ENCODE results near the gene FIBP. TPM values are rescaled to one million over a fixed set of nuclear protein-coding genes. Genes with fewer than 3 reads are reported as not detected.

Gene FIBP
- 37.2 TPM for total RNA-seq

DNA sequence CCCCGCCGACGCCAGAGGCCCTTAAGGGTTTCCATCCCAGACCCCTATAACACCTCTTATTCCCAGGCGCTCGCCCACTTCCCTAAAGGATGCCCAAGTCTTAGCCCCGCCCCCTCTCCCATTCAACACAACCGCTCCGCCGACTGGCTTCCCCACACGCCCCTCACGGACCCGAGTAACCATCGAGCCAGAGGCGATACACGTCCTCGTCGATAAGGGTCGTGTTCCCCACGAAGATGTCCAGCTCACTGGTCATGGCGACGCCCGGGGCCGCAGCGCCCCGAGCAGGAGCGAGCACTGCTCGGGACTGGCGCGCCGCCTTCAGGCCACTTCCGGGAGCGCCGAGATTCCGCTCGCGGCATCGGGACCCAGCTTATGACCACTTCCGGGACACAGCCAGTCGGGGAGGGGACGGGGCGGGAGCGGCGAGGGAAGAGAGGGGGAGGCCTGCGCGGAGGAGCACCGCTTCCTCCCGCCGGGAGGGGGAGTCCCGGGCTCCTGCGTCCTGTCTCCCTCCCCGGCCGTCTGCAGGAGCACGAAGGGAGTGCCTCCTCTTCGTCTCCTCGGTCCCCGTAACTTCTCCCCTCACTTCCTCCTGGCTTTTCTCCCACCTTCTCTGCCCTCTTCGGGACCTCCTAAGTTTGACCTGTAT, at the start of gene FIBP:
Gene FIBP (minus strand): TSS at position 309 of the 652 bp plus-strand sequence. CDS start 53 bp downstream, at position 256.
- ATAC-seq (peak; percentile 91), DNase-seq (ENCODE audit: low spot score) (peak; percentile 98)
- intact Hi-C loops (cut with DNase I): loop anchor here (10.0 kb wide), 1 partner anchor 97 kb away; no protein-coding TSS in a partner anchor

DNA sequence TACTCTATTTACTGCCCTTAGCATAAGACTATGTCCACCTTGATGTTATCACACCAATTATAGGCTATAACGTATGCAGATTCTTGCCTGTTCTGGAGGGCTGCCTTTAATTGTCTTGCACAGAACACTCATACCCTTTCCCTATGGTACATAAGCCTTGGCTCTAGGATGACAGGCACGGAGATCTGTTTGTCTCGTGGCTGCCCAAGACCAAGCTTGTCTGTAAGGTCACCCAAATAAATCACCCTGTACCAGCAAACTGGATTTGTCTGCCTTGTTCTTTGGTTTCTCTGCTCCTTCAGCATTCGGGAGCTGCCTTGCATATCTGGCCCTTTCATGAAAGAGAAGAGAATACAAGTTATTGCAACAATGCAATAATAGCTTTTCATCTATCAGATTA, 49.5 kb upstream of the FIBP start:
- DNase-seq (ENCODE audit: low spot score) (no peak), ATAC-seq (no peak)
- intact Hi-C loops (cut with DNase I): no loop called here

DNA sequence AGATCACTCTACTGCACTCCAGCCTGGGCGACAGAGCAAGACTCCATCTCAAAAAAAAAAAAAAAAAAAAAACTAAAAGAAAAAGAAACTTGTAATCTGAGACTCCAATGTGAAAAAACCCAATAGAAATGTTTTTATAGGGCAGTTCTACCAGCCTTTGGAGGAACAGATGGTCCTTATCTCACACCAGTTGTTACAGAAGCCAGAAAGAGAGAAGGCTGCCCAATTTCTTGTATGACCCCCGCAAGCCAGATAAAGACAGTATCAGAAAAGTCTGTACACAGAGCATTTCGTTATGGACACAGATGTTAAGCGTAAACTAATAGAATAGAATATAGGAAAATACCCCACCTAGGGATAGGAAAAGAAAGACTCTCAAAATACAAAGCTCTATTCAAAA, 45.7 kb upstream of the FIBP start:
- DNase-seq (ENCODE audit: low spot score) (no peak), ATAC-seq (no peak)
- intact Hi-C loops (cut with DNase I): no loop called here

DNA sequence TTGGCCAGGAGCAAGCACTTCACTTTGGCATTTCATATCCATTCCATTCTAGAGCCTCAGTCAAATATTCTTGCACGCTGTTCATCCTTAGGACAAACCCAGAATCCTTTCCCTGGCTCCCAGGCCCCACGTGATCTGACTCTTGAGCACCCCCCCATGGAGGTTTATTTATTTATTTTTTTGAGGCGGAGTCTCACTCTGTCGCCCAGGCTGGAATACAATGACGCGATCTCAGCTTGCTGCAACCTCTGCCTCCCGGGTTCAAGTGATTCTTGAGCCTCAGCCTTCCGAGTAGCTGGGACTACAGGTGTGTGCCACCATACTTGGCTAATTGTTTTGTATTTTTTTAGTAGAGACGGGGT, 44.3 kb upstream of the FIBP start:
- DNase-seq (ENCODE audit: low spot score) (no peak), ATAC-seq (no peak)
- intact Hi-C loops (cut with DNase I): no loop called here

- DNase-seq (ENCODE audit: low spot score) (no peak), ATAC-seq (no peak)
- intact Hi-C loops (cut with DNase I): no loop called here
Measured at GRCh38 chr11:65931773-65932557, 43.7 kb upstream of the FIBP start.

DNA sequence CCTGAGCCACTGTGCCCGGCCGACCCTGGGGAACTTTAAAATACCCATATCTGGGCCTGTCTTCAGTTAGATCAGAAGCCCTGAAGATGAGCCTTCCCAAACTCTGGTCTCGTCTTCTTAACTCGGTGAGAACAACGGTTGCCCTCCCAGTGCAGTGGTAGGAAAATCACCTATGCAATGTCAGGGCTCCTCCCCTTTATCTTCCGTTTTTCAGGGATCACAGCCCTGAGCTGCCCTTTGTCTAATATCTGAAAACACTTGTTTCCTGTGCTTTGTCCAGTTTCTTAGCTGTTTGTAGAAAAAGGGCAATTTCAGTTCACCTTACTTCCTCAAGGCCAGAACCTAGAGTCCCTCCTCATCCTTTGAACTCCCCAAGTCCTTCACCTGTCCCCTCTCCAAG, 40.4 kb upstream of the FIBP start:
- intact Hi-C loops (cut with DNase I): no loop called here
- ATAC-seq: no peak
- DNase-seq (ENCODE audit: low spot score): no peak

DNA sequence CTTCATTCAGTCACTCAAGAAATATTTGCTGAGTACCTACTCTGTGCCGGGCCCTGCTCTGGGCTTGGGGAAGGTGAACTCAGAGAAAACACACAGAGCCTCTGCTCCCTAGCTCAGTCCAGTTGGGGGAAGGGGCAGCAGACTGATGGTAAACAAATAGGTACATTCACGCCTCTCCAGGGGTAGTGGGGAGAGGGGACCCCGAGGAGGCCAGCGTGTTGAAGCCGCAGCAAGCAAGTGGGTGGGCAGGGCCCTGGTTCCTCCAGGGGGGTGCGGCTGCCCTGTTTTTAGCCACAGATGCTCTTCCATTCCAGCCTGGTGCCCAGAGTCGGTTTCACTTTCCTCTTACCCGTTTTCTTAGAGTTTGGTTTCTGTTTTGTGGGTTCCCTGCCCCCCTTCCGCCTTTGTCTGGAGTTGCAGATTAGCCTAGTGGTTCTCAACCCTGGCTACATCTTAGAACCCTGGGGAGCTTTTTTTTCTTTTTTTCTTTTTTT, 39.7 kb upstream of the FIBP start:
- intact Hi-C loops (cut with DNase I): no loop called here
- DNase-seq (ENCODE audit: low spot score) (no peak), ATAC-seq (peak; percentile 43)

DNA sequence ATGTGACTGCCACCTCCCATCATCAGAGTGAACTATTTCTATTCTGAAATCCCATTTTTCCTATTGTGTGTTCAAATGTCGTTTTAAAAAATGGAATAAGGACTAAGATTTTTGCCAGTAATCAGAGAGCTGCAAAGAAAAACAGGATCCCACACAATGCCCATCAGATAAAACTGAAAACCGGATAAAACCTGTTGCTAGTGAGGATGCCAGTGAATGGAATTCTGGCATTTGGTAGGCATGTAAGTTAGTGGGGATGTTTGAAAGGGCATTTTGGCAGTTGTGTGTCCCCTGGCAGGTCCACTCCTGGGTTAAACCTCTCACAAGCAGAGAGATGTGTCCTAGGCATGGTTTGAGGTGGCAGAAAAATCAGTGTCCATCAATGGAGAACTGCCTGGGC, 37.1 kb upstream of the FIBP start:
- DNase-seq (ENCODE audit: low spot score): no peak
- intact Hi-C loops (cut with DNase I): no loop called here
- no peak for ATAC-seq

- no peak for DNase-seq (ENCODE audit: low spot score)
- ATAC-seq: no peak
- intact Hi-C loops (cut with DNase I): no loop called here
Measured at GRCh38 chr11:65922565-65922964, 34.3 kb upstream of the FIBP start.

- intact Hi-C loops (cut with DNase I): no loop called here
- DNase-seq (ENCODE audit: low spot score): no peak
- no peak for ATAC-seq
Measured at GRCh38 chr11:65921876-65922275, 33.6 kb upstream of the FIBP start.

- ATAC-seq (no peak), DNase-seq (ENCODE audit: low spot score) (no peak)
- intact Hi-C loops (cut with DNase I): no loop called here
Measured at GRCh38 chr11:65921033-65921555, 32.8 kb upstream of the FIBP start.

GRCh38 chr11:65920372-65920802, 32.1 kb upstream of the FIBP start:
- DNase-seq (ENCODE audit: low spot score): no peak
- ATAC-seq: no peak
- intact Hi-C loops (cut with DNase I): no loop called here

DNA sequence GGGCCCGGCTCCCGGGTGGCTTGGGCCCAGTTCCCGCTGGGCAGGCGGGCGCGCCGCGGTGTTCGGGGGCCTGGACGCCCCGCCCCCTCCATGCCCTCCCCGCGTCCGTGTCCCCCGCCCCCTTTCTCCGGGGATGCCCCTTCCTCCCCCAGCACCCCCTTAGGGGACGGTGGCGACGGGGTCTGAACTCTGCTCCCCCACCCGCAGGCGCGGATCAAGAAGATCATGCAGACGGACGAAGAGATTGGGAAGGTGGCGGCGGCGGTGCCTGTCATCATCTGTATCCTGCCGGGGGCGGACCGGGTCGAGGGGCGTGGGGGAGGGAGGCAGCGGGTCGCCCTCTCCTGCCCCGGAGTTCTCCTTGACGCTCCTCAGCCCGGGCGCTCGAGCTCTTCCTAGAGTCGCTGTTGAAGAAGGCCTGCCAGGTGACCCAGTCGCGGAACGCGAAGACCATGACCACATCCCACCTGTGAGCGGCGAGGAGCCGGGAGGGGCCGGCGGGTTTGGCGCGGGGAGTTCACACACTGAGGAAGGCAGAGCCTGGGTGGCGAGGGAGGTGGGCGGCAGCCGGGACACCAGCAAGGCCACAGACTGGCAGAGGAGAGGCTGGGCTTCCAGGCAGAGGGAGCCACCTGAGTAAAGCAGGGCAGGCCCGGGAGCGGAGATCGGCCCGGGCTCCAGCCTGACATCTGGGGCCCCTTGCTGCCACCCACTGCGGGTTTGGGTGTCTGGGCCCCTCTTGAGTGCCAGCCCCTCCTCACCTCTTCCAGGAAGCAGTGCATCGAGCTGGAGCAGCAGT, 31.5 kb upstream of the FIBP start:
- peak; percentile 81 for DNase-seq (ENCODE audit: low spot score)
- peak; percentile 8 for ATAC-seq
- intact Hi-C loops (cut with DNase I): no loop called here

- peak; percentile 99 for DNase-seq (ENCODE audit: low spot score)
- intact Hi-C loops (cut with DNase I): no loop called here
- peak; percentile 94 for ATAC-seq
Measured at GRCh38 chr11:65919141-65919572, 30.9 kb upstream of the FIBP start, which contains the start of gene DRAP1. DRAP1 (plus strand) TSS chr11:65919426; CDS start chr11:65919502, 76 bp downstream.

GRCh38 chr11:65918211-65919140, 30.2 kb upstream of the FIBP start, which contains the start of gene C11orf68:
C11orf68 (minus strand) TSS chr11:65919062; CDS start chr11:65919031, 31 bp downstream.
- DNase-seq (ENCODE audit: low spot score) (no peak), ATAC-seq (no peak)
- intact Hi-C loops (cut with DNase I): no loop called here

- DNase-seq (ENCODE audit: low spot score) (no peak), ATAC-seq (no peak)
- intact Hi-C loops (cut with DNase I): no loop called here
Measured at GRCh38 chr11:65917434-65918210, 29.4 kb upstream of the FIBP start.

DNA sequence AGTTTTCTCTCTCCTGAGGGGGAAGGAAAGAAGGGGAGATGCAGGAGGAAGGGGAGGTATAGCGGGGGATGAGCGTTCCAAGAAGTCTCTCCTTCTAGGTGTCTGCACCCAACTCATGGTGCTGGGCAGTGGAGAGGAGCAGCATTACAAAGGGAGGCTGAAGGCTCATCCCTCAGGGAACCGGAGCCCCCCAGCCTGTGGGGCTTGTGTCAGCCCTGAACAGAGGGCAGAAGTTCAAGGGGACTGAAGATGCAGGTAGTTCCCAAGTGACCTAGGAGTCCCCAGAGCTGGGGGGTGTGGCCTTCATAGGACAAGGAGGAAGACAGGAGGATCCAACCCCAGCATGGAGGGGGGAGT, 28.8 kb upstream of the FIBP start:
- DNase-seq (ENCODE audit: low spot score) (no peak), ATAC-seq (no peak)
- intact Hi-C loops (cut with DNase I): no loop called here
